Cardiac muscle cell (in vitro differentiated cells and primary cell): ENCODE results near the gene ANKMY2. TPM values are rescaled to one million over a fixed set of nuclear protein-coding genes. Genes with fewer than 3 reads are reported as not detected.
A peak's percentile ranks its signal among the peaks of the same experiment; 100 is the strongest.
"Not testable (repeated sequence)": the region's sequence is repeated elsewhere in the genome, so short reads cannot be mapped to it uniquely, and the experiment has no call there.

ENCODE experiments used
- DNase-seq, 2 donors: peaks; one replicate each; pipeline versions ENCODE4 v3.0.0 to v3.0.0-alpha.2; 2010 to 2017; ENCODE audit warnings: low read depth in 1 of 2, low spot score in 1 of 2
- H3K27ac ChIP-seq: fragments of 200-600 bp; sonication (generic); 2 replicates; pipeline ENCODE4 v1.5.1; 2016
- H3K27me3 ChIP-seq: fragments of 200-600 bp; sonication (generic); 2 replicates; pipeline ENCODE4 v1.6.0; 2016; ENCODE audit warnings: control low read depth
- H3K36me3 ChIP-seq: fragments of 200-600 bp; sonication (generic); 2 replicates; pipeline ENCODE4 v1.5.1; 2016; ENCODE audit warnings: control low read depth
- H3K4me1 ChIP-seq: fragments of 200-600 bp; sonication (generic); 2 replicates; pipeline ENCODE4 v1.8.1; 2017; ENCODE audit warnings: low read depth, mild to moderate bottlenecking, mixed run types
- H3K4me3 ChIP-seq: fragments of 200-600 bp; sonication (generic); 2 replicates; pipeline ENCODE4 v1.5.1; 2016; ENCODE audit warnings: mild to moderate bottlenecking
- H3K9me3 ChIP-seq: fragments of 200-600 bp; sonication (generic); 2 replicates; pipeline ENCODE4 v1.5.1; 2017; ENCODE audit warnings: low read depth, mild to moderate bottlenecking, control low read depth
- polyA plus RNA-seq: library from polyadenylated mRNA; unstranded; fragments of >200 nt; fragmentation: Nextera tagmentation; extraction: Ambion mirVana; gene quantifications from 2 replicates; pipeline ENCODE4 v1.2.1, GENCODE V29; 2016
- total RNA-seq: library from RNA; depleted of rRNA; stranded (reverse); fragments of >200 nt; gene quantifications from 2 replicates; pipeline ENCODE4 v1.2.3, GENCODE V29; 2016
- TF ChIP-seq, protein P1 (sequence below): IDR thresholded peaks from 2 replicates; pipeline ENCODE4 v1.5.1; 2012; ENCODE audit warnings: low read depth, mild to moderate bottlenecking, low read length

The ANKMY2 gene
- total and polyA plus RNA-seq, 2 experiments from 2014 or later = 44.6 to 54.1 TPM

DNA sequence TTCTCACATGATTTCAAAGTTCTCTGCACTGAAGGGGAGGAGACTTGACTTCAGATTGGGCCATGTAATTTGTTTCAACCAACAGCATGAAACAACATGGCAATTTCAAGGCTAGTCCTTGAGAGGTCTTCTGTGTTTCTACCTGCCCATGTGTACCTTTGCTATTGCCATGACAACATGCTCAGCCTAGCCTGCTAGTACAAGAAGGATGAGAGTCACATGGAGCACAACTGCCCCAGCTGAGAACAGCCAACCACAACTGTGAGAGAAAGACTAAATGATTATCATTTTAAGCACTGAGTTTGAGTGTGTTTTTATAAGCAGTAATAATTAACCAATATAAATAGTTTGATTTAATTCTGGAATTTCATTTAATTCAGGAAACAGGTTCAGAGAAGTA lies 41.9 kb downstream of the ANKMY2 start:
- Histone ChIP-seq H3K9me3 (no peaks in the 10 kb centered on the region), H3K27me3 (no peaks in the 10 kb centered on the region), H3K4me1 (no peaks in the 10 kb centered on the region), H3K4me3 (no peak overlapping the region), H3K27ac (no peak overlapping the region), H3K36me3 (peaks cover 50% of the 10 kb centered on the region)
- no peak for DNase-seq
- TF ChIP-seq, protein P1, sequence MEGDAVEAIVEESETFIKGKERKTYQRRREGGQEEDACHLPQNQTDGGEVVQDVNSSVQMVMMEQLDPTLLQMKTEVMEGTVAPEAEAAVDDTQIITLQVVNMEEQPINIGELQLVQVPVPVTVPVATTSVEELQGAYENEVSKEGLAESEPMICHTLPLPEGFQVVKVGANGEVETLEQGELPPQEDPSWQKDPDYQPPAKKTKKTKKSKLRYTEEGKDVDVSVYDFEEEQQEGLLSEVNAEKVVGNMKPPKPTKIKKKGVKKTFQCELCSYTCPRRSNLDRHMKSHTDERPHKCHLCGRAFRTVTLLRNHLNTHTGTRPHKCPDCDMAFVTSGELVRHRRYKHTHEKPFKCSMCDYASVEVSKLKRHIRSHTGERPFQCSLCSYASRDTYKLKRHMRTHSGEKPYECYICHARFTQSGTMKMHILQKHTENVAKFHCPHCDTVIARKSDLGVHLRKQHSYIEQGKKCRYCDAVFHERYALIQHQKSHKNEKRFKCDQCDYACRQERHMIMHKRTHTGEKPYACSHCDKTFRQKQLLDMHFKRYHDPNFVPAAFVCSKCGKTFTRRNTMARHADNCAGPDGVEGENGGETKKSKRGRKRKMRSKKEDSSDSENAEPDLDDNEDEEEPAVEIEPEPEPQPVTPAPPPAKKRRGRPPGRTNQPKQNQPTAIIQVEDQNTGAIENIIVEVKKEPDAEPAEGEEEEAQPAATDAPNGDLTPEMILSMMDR = no peak

DNA sequence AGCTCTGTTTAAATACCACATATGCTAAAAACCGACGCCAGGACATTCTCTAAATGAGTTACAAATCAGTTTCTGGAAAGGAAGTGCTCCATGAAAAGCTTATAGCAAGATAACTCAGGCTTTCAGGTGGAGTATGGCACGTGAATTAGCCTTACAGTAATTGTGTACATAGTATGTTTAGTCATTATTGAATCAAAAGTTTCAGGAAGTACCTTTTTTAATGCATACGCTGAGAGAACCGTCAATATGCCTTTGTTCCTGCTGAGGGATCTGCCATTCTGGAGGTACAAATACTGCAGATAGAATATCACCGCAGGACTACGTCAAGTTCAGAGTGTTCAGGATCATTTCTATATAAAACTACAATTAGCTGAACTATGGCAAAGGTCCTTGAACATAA lies 45.7 kb downstream of the ANKMY2 start:
- no peak for DNase-seq
- no peaks in the 10 kb centered on the region for H3K27me3 ChIP-seq
- TF ChIP-seq, protein P1 = no peak
- no peak overlapping the region for H3K4me3 ChIP-seq
- H3K9me3 ChIP-seq = no peaks in the 10 kb centered on the region
- H3K36me3 ChIP-seq = peaks cover 48% of the 10 kb centered on the region
- peaks cover 14% of the 10 kb centered on the region for H3K4me1 ChIP-seq
- no peak overlapping the region for H3K27ac ChIP-seq

DNA sequence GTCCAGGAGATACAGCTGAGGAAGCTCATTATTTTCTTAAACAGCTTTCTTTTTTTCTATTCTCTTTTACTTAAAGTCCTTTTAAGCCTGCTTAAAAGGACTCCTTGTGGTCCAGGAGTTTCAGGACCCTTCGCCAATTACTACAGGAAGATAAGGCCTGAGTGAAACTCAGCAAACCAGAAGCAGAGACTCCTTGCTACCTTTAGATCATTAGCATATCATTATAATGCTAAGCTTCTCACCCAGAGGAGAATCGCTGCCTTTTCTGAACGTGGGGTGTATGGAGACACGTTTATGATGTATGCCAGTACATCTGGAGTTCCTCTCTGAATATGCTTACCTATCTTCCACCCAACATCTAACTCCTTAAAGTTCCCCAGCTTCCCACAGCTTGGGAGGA lies 47.5 kb downstream of the ANKMY2 start:
- no peaks in the 10 kb centered on the region for H3K9me3 ChIP-seq
- DNase-seq = no peak
- H3K36me3 ChIP-seq = peaks cover 33% of the 10 kb centered on the region
- H3K27me3 ChIP-seq = no peaks in the 10 kb centered on the region
- peak overlapping the region; percentile 36 for H3K27ac ChIP-seq
- TF ChIP-seq, protein P1 = no peak
- no peak overlapping the region for H3K4me3 ChIP-seq
- peaks cover 14% of the 10 kb centered on the region for H3K4me1 ChIP-seq

DNA sequence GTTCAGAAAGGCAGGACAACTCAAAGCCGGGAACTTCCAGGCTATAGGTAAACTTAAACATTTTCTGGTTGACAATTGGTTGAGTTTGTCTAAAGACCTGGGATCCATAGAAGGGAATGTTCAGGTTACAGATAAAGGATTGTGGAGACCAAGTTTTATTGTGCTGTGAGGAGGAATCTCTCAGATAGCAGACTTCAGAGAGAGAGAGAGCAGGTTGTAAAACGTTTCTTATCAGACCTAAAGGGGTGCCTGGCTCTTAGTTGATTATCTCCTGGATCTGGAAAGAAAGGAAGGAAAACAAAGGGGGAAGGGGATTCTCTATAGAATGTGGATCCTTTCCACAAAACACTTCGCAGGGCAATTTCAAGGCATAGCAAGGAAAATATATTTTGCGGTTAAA lies 50.0 kb downstream of the ANKMY2 start:
- H3K9me3 ChIP-seq, H3K4me3 ChIP-seq, DNase-seq, H3K27me3 ChIP-seq: not testable (repeated sequence)
- Histone ChIP-seq H3K27ac (peak overlapping the region; percentile 79), H3K4me1 (peaks cover 15% of the 10 kb centered on the region), H3K36me3 (peaks cover 11% of the 10 kb centered on the region)

DNA sequence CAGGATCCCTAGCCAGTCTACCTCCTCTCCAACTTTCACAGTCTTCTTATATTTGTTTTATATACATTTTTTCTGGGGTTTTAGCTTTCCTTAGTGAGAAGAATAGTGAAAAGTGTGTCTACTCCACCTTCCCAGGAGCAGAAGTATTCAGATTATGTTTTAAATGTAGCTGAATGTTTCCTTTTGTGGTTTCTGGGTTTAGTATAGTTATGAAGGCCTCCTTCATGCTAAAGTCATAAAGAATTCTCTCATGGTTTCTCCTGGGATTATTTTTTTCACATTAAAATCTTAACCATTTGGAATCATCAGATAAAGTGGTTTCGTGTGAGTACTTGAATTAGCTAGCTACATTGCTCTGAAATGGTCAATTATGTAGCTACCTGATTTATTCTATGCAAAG lies 50.9 kb downstream of the ANKMY2 start:
- no peaks in the 10 kb centered on the region for H3K27me3 ChIP-seq
- DNase-seq = no peak
- TF ChIP-seq, protein P1 = no peak
- H3K4me3 ChIP-seq = no peak overlapping the region
- H3K4me1 ChIP-seq = peaks cover 24% of the 10 kb centered on the region
- peak overlapping the region; percentile 79 for H3K27ac ChIP-seq
- peaks cover 2% of the 10 kb centered on the region for H3K36me3 ChIP-seq
- H3K9me3 ChIP-seq = no peaks in the 10 kb centered on the region

DNA sequence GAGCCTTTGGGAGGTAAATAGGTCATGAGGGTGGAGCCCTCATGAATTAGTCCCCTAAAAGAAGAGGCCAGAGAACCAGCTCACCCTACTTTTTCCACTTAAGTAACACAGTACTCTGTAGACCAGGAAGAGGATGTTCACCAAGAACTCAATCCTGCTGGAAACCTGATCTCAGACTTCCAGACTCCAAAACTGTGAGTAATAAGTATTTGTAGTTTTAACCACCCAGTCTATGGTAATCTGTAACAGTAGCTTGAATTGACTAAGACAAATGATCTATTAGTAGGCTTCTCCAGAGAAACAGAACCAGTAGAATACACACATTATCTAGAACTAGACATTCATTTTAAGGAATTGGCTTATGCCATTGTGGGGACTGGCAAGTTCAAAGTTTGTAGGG lies 51.5 kb downstream of the ANKMY2 start:
- no peak for DNase-seq
- no peak overlapping the region for H3K27ac ChIP-seq
- H3K4me1 ChIP-seq = peaks cover 24% of the 10 kb centered on the region
- H3K36me3 ChIP-seq = no peaks in the 10 kb centered on the region
- no peaks in the 10 kb centered on the region for H3K27me3 ChIP-seq
- TF ChIP-seq, protein P1 = no peak
- H3K9me3 ChIP-seq = no peaks in the 10 kb centered on the region
- no peak overlapping the region for H3K4me3 ChIP-seq
